GM18511 (cell line): ENCODE results near the gene MTIF2.
"Not testable (repeated sequence)": the region's sequence is repeated elsewhere in the genome, so short reads cannot be mapped to it uniquely, and the experiment has no call there.

Experiments
- ATAC-seq: cut with Tn5 transposase; IDR thresholded peaks from one replicate; pipeline ENCODE4 v1.9.1; 2021; ENCODE audit warnings: mild to moderate bottlenecking, moderate library complexity; ENCODE audit not compliant: unreplicated experiment

Gene MTIF2

GRCh38 chr2:55204536-55204935 is 64.5 kb downstream of the MTIF2 start:
- ATAC-seq = no peak

- no peak for ATAC-seq
Observed at GRCh38 chr2:55200416-55200815, 68.6 kb downstream of the MTIF2 start.

- ATAC-seq = no peak
Observed at GRCh38 chr2:55196526-55196925, 72.5 kb downstream of the MTIF2 start.

GRCh38 chr2:55191888-55192287 is 77.1 kb downstream of the MTIF2 start:
- not testable (repeated sequence) for ATAC-seq

- ATAC-seq = not testable (repeated sequence)
Observed at GRCh38 chr2:55186837-55187236, 82.2 kb downstream of the MTIF2 start.
